Heart right ventricle (tissue), 16 donors: Measurements from ENCODE around the gene GGCT. TPM values are rescaled to one million over a fixed set of nuclear protein-coding genes. Genes with fewer than 3 reads are reported as not detected.

ENCODE experiments used
- ATAC-seq, 8 donors: fragments of 200-7000 bp; cut with Tn5 transposase; one replicate each; pipeline ENCODE4 v1.9.1; 2020; ENCODE audit warnings: mild to moderate bottlenecking in 8 of 8, moderate library complexity in 8 of 8, moderate number of reproducible peaks in 1 of 8
- DNase-seq, 2 donors: peaks; one replicate each; pipeline ENCODE4 v3.0.0-alpha.2; 2020
- H3K27ac ChIP-seq, 10 donors: fragments of 200-600 bp; sonication (generic) in 2 of 10; one replicate each; pipeline versions ENCODE4 v1.5.0 to v1.8.0; 2020 to 2022; ENCODE audit warnings: mild to moderate bottlenecking in 3 of 10
- H3K27me3 ChIP-seq, 7 donors: fragments of 200-600 bp; one replicate each; pipeline ENCODE4 v1.8.0; 2021 to 2022; ENCODE audit warnings: mild to moderate bottlenecking in 2 of 7
- H3K36me3 ChIP-seq, 9 donors: fragments of 200-600 bp; sonication (generic) in 1 of 9; one replicate each; pipeline versions ENCODE4 v1.5.0 to v1.8.0; 2020 to 2022; ENCODE audit warnings: mild to moderate bottlenecking in 2 of 9
- H3K4me1 ChIP-seq, 9 donors: fragments of 200-600 bp; sonication (generic) in 1 of 9; one replicate each; pipeline versions ENCODE4 v1.5.0 to v1.8.0; 2020 to 2022; ENCODE audit warnings: mild to moderate bottlenecking in 4 of 9
- H3K4me3 ChIP-seq, 10 donors: fragments of 200-600 bp; sonication (generic) in 2 of 10; one replicate each; pipeline versions ENCODE4 v1.5.0 to v1.8.0; 2020 to 2022; ENCODE audit warnings: mild to moderate bottlenecking in 7 of 10, moderate library complexity in 2 of 10
- H3K9me3 ChIP-seq, 11 donors: fragments of 200-600 bp in 10 of 11; sonication (generic) in 2 of 11; one replicate each; pipeline versions ENCODE4 v1.5.0 to v1.8.0; 2013 to 2022; ENCODE audit warnings: mild to moderate bottlenecking in 2 of 11, control low read depth in 1 of 11, moderate library complexity in 1 of 11
- WGBS, 2 donors: extraction: QIAGEN DNeasy Blood & Tissue Kit; methylation state at CpG; one replicate each; pipeline ENCODE4 v1.1.7; 2013; ENCODE audit warnings: inconsistent platforms in 1 of 2; 5-methylcytosine and 5-hydroxymethylcytosine counted together
- intact Hi-C, 10 donors: fragments of 100-400 bp; cut with DNase I; formaldehyde crosslinking; loops; one replicate each; pipeline versions ENCODE4 v1.11.1 to v1.14.2; 2022
- long read RNA-seq, 3 donors: library from polyadenylated mRNA; unstranded; transcript quantifications; one replicate each; pipeline ENCODE4 v2.0.0, GENCODE V29; 2020 to 2021
- polyA plus RNA-seq, 2 donors: library from polyadenylated mRNA; stranded (reverse); fragments of 200-250 nt; gene quantifications; one replicate each; pipeline ENCODE4 v1.2.3, GENCODE V29; 2013
- total RNA-seq, 10 donors: library from RNA; stranded (reverse); fragmentation: NEBNext Ultra II Directional in 3 of 10; extraction: Animal tissue kit (Norgen Biotek cat#: 25700) in 3 of 10; gene quantifications; one replicate each; pipeline versions ENCODE4 v1.2.1 to v1.2.4, GENCODE V29; 2021 to 2023
- TF ChIP-seq, protein P1 (sequence below), 9 donors: fragments of 200-600 bp; sonication (generic) in 2 of 9; IDR thresholded peaks; one replicate each; pipeline versions ENCODE4 v1.5.0 to v1.8.0; 2021 to 2022; ENCODE audit warnings: antibody characterized with exemption in 9 of 9, mild to moderate bottlenecking in 5 of 9, moderate library complexity in 1 of 9
- donor health status: Arrhythmogenic right ventricular cardiomyopathy.
- donor health status: ischemic (EF 13 %, LVEDD 7.1; RV severe dilation, severe dysfunction).
- donor health status: healthy with polysubstance abuse.
- donor health status: DM: no; HTN: yes; CAD: no.
- donor health status: DM: no; HTN: no; CAD: no.
- donor health status: ischemic (EF 25% LVEDD 6.9; RV normal size, moderate dysfunction).
- donor health status: ischemic (EF 25% LVEDD 5.7; RV mildly dilated, moderate dysfunction).
- donor health status: healthy.
- donor health status: DM: yes; HTN: yes; CAD: no.
- donor health status: Ischemic cardiomyopathy.
- donor health status: ischemic (EF 35%, LVEDD 5.7; RV mildly dilated, moderate dysfunction).
- donor health status: nonischemic (EF 11% LVEDD 7.7; RV severe dilation, severe dysfunction).
- donor health status: DM: yes; HTN: yes; CAD: no.
- donor health status: PGD.
- donor health status: ischemic (EF 29% LVEDD 5.4; RV normal size, mild dysfunction).
- donor health status: nonischemic (EF 23%, LVEDD 6.1; RV moderate dilation, normal function).

The GGCT gene, protein sequence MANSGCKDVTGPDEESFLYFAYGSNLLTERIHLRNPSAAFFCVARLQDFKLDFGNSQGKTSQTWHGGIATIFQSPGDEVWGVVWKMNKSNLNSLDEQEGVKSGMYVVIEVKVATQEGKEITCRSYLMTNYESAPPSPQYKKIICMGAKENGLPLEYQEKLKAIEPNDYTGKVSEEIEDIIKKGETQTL
- total RNA-seq (10 to 100 TPM; 13.8 to 29.3 (median 18.3) TPM), polyA plus RNA-seq (10 to 100 TPM; 31.7 to 54.2 TPM)
- long read RNA-seq, donor 1, transcript GGCT-202 (4 exons, 1,173 nt), result major isoform, 6 of 7 reads
- long read RNA-seq, donor 1, partial matches to known transcripts, result 0 of 7 reads
- long read RNA-seq, donor 1, other reads (novel, unspliced or antisense), result 0 of 7 reads
- long read RNA-seq, donor 2, transcript GGCT-207 (3 exons, 1,012 nt), result major isoform, 5 of 10 reads
- long read RNA-seq, donor 2, transcript GGCT-202 (4 exons, 1,173 nt), result major isoform, 5 of 10 reads
- long read RNA-seq, donor 2, partial matches to known transcripts, result 0 of 10 reads
- long read RNA-seq, donor 2, other reads (novel, unspliced or antisense), result 0 of 10 reads
- long read RNA-seq, donor 3, transcript GGCT-207 (3 exons, 1,012 nt), result minor isoform, 10 of 28 reads
- long read RNA-seq, donor 3, transcript GGCT-202 (4 exons, 1,173 nt), result major isoform, 18 of 28 reads
- long read RNA-seq, donor 3, partial matches to known transcripts, result 0 of 28 reads
- long read RNA-seq, donor 3, other reads (novel, unspliced or antisense), result 0 of 28 reads

DNA sequence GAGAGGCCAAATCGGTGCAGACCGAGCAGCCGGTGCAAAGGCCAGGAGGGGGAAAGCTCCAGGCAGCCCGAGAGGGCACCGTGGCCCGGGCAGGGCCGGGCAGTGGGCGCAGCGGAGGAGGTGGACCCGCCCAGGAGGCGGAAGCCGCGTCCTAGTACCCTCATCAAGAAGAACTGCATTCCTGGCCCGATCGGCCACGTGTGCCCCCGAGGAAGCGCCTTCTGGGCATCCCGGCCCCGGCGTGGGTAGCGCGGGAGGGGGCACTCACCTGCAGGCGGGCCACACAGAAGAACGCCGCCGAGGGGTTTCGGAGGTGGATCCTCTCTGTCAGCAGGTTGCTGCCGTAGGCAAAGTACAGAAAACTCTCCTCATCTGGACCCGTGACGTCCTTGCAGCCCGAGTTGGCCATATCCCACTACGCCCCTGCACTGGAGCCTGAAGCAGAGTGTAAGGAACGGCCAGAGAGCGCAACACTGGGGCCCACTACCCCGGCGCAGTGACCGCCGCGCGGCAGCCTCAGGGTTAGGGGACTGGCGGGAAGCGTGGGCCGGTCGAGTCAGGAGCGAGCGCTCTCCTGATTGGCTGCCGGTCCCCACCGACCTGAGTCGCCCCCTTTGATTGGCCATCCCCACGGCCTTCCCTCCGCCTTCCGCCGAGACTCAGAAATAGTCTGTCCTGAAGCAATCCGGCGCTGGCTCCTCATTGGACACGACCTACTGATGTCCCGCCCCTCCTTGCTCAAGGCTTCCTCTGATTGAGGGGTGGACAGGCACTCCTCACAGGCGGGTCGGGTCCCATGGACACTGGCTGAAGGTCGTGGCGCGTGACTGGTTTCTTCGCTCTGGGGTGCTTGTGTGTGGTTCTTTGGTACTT, at the start of gene GGCT:
Gene GGCT (minus strand): TSS at position 529 of the 873 bp plus-strand sequence. CDS start 120 bp downstream, at position 409.
- 0 to 1% methylated on average over 64 of the region's 64 CpGs for WGBS, 2 donors
- ATAC-seq (peak; percentile 99 to 100 (median 99)), DNase-seq (peak; percentile 98 to 100)
- Histone ChIP-seq H3K4me3 (peak within 1 kb of the TSS; percentile 81 to 98 (median 89)), H3K36me3 (peaks cover 0 to 10% (median 0%) of the 10 kb centered on the region in 9 donors), H3K4me1 (peaks cover 0 to 31% (median 17%) of the 10 kb centered on the region in 9 donors), H3K27ac (peak within 1 kb of the TSS; percentile 44 to 95 (median 90)), H3K9me3 (no peaks in the 10 kb centered on the region), H3K27me3 (no peaks in the 10 kb centered on the region)
- TF ChIP-seq, protein P1, sequence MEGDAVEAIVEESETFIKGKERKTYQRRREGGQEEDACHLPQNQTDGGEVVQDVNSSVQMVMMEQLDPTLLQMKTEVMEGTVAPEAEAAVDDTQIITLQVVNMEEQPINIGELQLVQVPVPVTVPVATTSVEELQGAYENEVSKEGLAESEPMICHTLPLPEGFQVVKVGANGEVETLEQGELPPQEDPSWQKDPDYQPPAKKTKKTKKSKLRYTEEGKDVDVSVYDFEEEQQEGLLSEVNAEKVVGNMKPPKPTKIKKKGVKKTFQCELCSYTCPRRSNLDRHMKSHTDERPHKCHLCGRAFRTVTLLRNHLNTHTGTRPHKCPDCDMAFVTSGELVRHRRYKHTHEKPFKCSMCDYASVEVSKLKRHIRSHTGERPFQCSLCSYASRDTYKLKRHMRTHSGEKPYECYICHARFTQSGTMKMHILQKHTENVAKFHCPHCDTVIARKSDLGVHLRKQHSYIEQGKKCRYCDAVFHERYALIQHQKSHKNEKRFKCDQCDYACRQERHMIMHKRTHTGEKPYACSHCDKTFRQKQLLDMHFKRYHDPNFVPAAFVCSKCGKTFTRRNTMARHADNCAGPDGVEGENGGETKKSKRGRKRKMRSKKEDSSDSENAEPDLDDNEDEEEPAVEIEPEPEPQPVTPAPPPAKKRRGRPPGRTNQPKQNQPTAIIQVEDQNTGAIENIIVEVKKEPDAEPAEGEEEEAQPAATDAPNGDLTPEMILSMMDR (IDR thresholded peaks at IDR 0.05), result peak in 1 of 9 donors; percentile 22
- intact Hi-C loops, result loop anchor here in 5 of 10 donors (2.0 to 5.0 kb wide), 3 partner anchors 26 to 37 kb away; partner anchors contain the start of gene NOD1 (in 3 of the 5)

DNA sequence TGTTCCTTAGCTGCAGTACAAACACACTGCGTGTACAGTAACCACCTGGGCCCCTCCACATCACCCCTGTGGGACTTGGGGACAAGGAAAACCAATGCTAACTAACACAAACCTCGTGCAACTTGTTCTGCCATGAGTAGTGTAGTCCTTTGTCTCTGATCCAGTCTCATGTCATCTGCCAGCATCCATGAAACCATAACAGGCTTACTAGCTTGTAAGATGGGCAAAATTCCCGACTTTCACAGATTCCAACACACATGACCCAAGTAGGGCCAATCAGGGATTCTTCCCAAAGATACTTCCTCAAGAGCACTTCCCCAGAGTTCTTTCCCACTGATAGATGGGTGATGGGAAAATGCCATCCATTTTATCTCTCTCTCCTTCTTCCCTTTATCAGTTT, 48.9 kb upstream of the GGCT start:
- peaks cover 0 to 34% (median 22%) of the 10 kb centered on the region in 9 donors for H3K4me1 ChIP-seq
- DNase-seq (no peak), ATAC-seq (no peak)
- H3K27ac ChIP-seq, result no peak overlapping the region
- TF ChIP-seq, protein P1 (IDR thresholded peaks at IDR 0.05), result no peak
- H3K9me3 ChIP-seq, result no peaks in the 10 kb centered on the region
- H3K4me3 ChIP-seq, result no peak overlapping the region
- H3K27me3 ChIP-seq, result no peaks in the 10 kb centered on the region
- H3K36me3 ChIP-seq, result peaks cover 0 to 26% (median 5%) of the 10 kb centered on the region in 9 donors
- 88 to 90% methylated on average over 3 of the region's 3 CpGs for WGBS, 2 donors
- intact Hi-C loops, result no loop called here

DNA sequence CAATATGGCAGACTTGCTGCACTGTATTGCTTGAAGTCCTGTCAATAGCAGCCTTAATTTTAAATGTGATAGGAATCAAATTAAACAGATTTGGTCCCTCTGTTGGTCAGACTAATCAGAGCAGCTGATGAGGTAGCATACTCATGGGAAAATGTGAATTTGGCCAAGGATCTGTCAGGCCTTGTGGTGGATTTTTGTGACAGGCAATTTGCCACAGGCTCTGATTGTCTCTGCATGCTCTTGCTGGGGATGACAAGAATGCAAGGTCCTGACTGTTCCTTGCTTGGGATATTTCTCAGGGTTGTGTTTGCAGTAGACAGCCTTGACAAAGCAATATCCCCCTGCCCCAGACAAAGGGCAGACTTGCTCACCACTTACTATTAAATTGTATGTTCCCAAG, 48.5 kb upstream of the GGCT start:
- DNase-seq (no peak), ATAC-seq (no peak)
- Histone ChIP-seq H3K4me3 (no peak overlapping the region), H3K4me1 (peaks cover 0 to 34% (median 22%) of the 10 kb centered on the region in 9 donors), H3K27me3 (no peaks in the 10 kb centered on the region), H3K9me3 (no peaks in the 10 kb centered on the region), H3K36me3 (peaks cover 0 to 23% (median 5%) of the 10 kb centered on the region in 9 donors), H3K27ac (no peak overlapping the region)
- TF ChIP-seq, protein P1 (IDR thresholded peaks at IDR 0.05), result no peak
- intact Hi-C loops, result no loop called here
